Peyer's patch (tissue), 4 donors: ENCODE data around the gene CD83.

ENCODE experiments used
- CTCF ChIP-seq, 6 experiments: fragments of 450-650 bp in 4 of 6; fragments of 200-600 bp in 2 of 6; sonication (generic) in 1 of 6; IDR thresholded peaks; one replicate each; pipeline ENCODE4 v1.5.1; 2017 to 2019; ENCODE audit warnings: antibody characterized with exemption in 6 of 6, mild to moderate bottlenecking in 3 of 6, moderate library complexity in 1 of 6
- POLR2A ChIP-seq, 2 donors: fragments of 450-650 bp; IDR thresholded peaks; one replicate each; pipeline ENCODE4 v1.5.1; 2017; ENCODE audit warnings: antibody characterized with exemption in 2 of 2, mild to moderate bottlenecking in 2 of 2, moderate library complexity in 2 of 2

- no peak for TF ChIP-seq POLR2A (IDR thresholded peaks at IDR 0.05)
- no peak for TF ChIP-seq CTCF (IDR thresholded peaks at IDR 0.05)
Observed at GRCh38 chr6:14081126-14081525, 36.4 kb upstream of the CD83 start.
